K562 (cell line): Measurements from ENCODE around the gene SUMF1. TPM values are rescaled to one million over a fixed set of nuclear protein-coding genes. Genes with fewer than 3 reads are reported as not detected.
A peak's percentile ranks its signal among the peaks of the same experiment; 100 is the strongest.

Source experiments
- BACH1 ChIP-seq: fragments of 200-800 bp; sonication (Bioruptor generic); IDR thresholded peaks from 2 replicates; pipeline ENCODE4 v1.6.1; 2016; ENCODE audit warnings: missing genetic modification characterization, missing compliant biosample characterization
- CEBPG ChIP-seq, 3 experiments: fragments of 200-800 bp in 1 of 3; sonication (Bioruptor generic) in 1 of 3; sonication (generic) in 1 of 3; formaldehyde crosslinking in 1 of 3; IDR thresholded peaks in 2 of 3; conservative IDR thresholded peaks in 1 of 3; 2 replicates each; pipeline versions ENCODE4 v1.6.1 to v1.8.0; 2016 to 2022; ENCODE audit warnings: missing compliant biosample characterization in 2 of 3, missing genetic modification characterization in 2 of 3, mild to moderate bottlenecking in 1 of 3, missing genetic modification reagents in 1 of 3
- ESRRA ChIP-seq: fragments of 450-650 bp; IDR thresholded peaks from 2 replicates; pipeline ENCODE4 v1.6.1; 2014; ENCODE audit warnings: low read depth, mild to moderate bottlenecking, moderate library complexity, borderline replicate concordance
- FOXA3 ChIP-seq, 2 experiments: fragments of 450-650 bp in 1 of 2; sonication (generic) in 1 of 2; formaldehyde crosslinking; IDR thresholded peaks in 1 of 2; conservative IDR thresholded peaks in 1 of 2; 2 replicates each; pipeline versions ENCODE4 v1.4.0 to v1.8.0; 2020 to 2022; ENCODE audit warnings: mild to moderate bottlenecking in 2 of 2, missing genetic modification reagents in 1 of 2
- HDAC8 ChIP-seq: fragments of 450-650 bp; IDR thresholded peaks from 2 replicates; pipeline ENCODE4 v1.6.1; 2016; ENCODE audit warnings: mild to moderate bottlenecking, missing genetic modification characterization, moderate library complexity, missing compliant biosample characterization
- KAT7 ChIP-seq: sonication (generic); formaldehyde crosslinking; IDR thresholded peaks from 2 replicates; pipeline ENCODE4 v1.8.0; 2022; ENCODE audit warnings: missing genetic modification reagents, mild to moderate bottlenecking, borderline replicate concordance
- MXD1 ChIP-seq: fragments of 250-450 bp; sonication (Bioruptor Pico); IDR thresholded peaks from 2 replicates; pipeline ENCODE4 v1.8.0; 2021; ENCODE audit warnings: borderline replicate concordance, mild to moderate bottlenecking, moderate library complexity; ENCODE audit not compliant: poor library complexity, severe bottlenecking
- NBN ChIP-seq: fragments of 450-650 bp; IDR thresholded peaks from 2 replicates; pipeline ENCODE4 v1.6.1; 2016; ENCODE audit warnings: low read depth, mild to moderate bottlenecking
- NEUROD1 ChIP-seq: fragments of 150-350 bp; IDR thresholded peaks from 2 replicates; pipeline ENCODE4 v1.6.1; 2014; ENCODE audit warnings: borderline replicate concordance, low read length, low read depth; ENCODE audit not compliant: partially characterized antibody
- NFXL1 ChIP-seq: fragments of 450-650 bp; formaldehyde crosslinking; IDR thresholded peaks from 2 replicates; pipeline ENCODE4 v1.4.0; 2021; ENCODE audit warnings: mild to moderate bottlenecking
- RFX1 ChIP-seq: fragments of 450-650 bp; IDR thresholded peaks from 2 replicates; pipeline ENCODE4 v1.6.1; 2016; ENCODE audit warnings: mild to moderate bottlenecking, moderate library complexity
- SAFB ChIP-seq: fragments of 200-400 bp; formaldehyde crosslinking; IDR thresholded peaks from 2 replicates; pipeline ENCODE4 v1.6.1; 2017; ENCODE audit warnings: low read depth, low read length, borderline replicate concordance
- SMAD4 ChIP-seq: fragments of 250-450 bp; sonication (Bioruptor Pico); conservative IDR thresholded peaks from 2 replicates; pipeline ENCODE4 v1.8.0; 2021; ENCODE audit warnings: inconsistent platforms, mild to moderate bottlenecking, moderate library complexity
- SOX6 ChIP-seq: fragments of 450-650 bp; IDR thresholded peaks from 2 replicates; pipeline ENCODE4 v1.6.1; 2014; ENCODE audit warnings: mild to moderate bottlenecking
- TAL1 ChIP-seq: fragments of 450-650 bp; IDR thresholded peaks from 2 replicates; pipeline ENCODE4 v1.6.1; 2016; ENCODE audit warnings: mild to moderate bottlenecking
- ZNF24 ChIP-seq: fragments of 450-650 bp; IDR thresholded peaks from 2 replicates; pipeline ENCODE4 v1.6.1; 2016
- polyA plus RNA-seq, 8 experiments: library from polyadenylated mRNA; depleted of rRNA in 4 of 8; stranded (reverse) in 5 of 8; unstranded in 3 of 8; fragments of >200 nt; fragmentation: Nextera tagmentation in 2 of 8; fragmentation: Illumina TruSeq in 1 of 8; extraction: Ambion mirVana in 2 of 8; extraction: Trizol in 1 of 8; gene quantifications; 2 replicates each; pipeline versions ENCODE4 v1.2.1 to v1.2.3, GENCODE V29; 2011 to 2014; ENCODE audit warnings: inconsistent platforms in 1 of 8, missing spikeins in 1 of 8
- total RNA-seq, 7 experiments: library from RNA; depleted of rRNA in 6 of 7; stranded (reverse); fragments of >200 nt in 6 of 7; fragmentation: Illumina TruSeq in 2 of 7; extraction: Trizol in 2 of 7; gene quantifications; 2 replicates each; pipeline versions ENCODE4 v1.2.1 to v1.2.3, GENCODE V29; 2011 to 2021; ENCODE audit warnings: low replicate concordance in 1 of 7
- TF ChIP-seq, protein P1 (sequence below): fragments of 250-450 bp; sonication (Bioruptor Pico); IDR thresholded peaks from 2 replicates; pipeline ENCODE4 v1.4.0; 2020
- TF ChIP-seq, protein P2 (sequence below): fragments of 250-450 bp; sonication (Bioruptor Pico); IDR thresholded peaks from 2 replicates; pipeline ENCODE4 v1.5.0; 2021; ENCODE audit warnings: mild to moderate bottlenecking, borderline replicate concordance

Gene SUMF1
- total and polyA plus RNA-seq, 9 of the 15 experiments (the other 6 are each of a cell fraction or from before 2014, with no cell fraction given), result 1.3 to 7.4 (median 4.2) TPM

- TF ChIP-seq CEBPG (CRISPR knock-in tag; IDR thresholded peaks at IDR 0.05) (peak; percentile 70; the same call in 1 of the 2 replicates), CEBPG (tag; conservative IDR thresholded peaks at IDR 0.05 in 1 of 2, IDR thresholded peaks at IDR 0.05 in 1 of 2) (peak; percentile 87 to 95), SMAD4 (CRISPR knock-in tag) (0 out of 2 replicates have a peak, but pooled peaks have one; percentile 47), NEUROD1 (peak; percentile 37), RFX1 (peak; percentile 45), SAFB (no peak), MXD1 (CRISPR knock-in tag) (no peak), SOX6 (peak; percentile 81), ZNF24 (0 out of 2 replicates have a peak, but pooled peaks have one; percentile 18), ESRRA (no peak), HDAC8 (tag) (no peak), NBN (peak; percentile 19; the same call in 1 of the 2 replicates), FOXA3 (CRISPR knock-in tag; conservative IDR thresholded peaks at IDR 0.05 in 1 of 2, IDR thresholded peaks at IDR 0.05 in 1 of 2) (peak in 1 of 2 experiments; percentile 69; a peak in 2 of 4 replicates), NFXL1 (CRISPR knock-in tag) (peak; percentile 3; the same call in 1 of the 2 replicates), KAT7 (CRISPR knock-in tag) (no peak), BACH1 (tag) (0 out of 2 replicates have a peak, but pooled peaks have one; percentile 23), TAL1 (0 out of 2 replicates have a peak, but pooled peaks have one; percentile 2)
- TF ChIP-seq, protein P1, sequence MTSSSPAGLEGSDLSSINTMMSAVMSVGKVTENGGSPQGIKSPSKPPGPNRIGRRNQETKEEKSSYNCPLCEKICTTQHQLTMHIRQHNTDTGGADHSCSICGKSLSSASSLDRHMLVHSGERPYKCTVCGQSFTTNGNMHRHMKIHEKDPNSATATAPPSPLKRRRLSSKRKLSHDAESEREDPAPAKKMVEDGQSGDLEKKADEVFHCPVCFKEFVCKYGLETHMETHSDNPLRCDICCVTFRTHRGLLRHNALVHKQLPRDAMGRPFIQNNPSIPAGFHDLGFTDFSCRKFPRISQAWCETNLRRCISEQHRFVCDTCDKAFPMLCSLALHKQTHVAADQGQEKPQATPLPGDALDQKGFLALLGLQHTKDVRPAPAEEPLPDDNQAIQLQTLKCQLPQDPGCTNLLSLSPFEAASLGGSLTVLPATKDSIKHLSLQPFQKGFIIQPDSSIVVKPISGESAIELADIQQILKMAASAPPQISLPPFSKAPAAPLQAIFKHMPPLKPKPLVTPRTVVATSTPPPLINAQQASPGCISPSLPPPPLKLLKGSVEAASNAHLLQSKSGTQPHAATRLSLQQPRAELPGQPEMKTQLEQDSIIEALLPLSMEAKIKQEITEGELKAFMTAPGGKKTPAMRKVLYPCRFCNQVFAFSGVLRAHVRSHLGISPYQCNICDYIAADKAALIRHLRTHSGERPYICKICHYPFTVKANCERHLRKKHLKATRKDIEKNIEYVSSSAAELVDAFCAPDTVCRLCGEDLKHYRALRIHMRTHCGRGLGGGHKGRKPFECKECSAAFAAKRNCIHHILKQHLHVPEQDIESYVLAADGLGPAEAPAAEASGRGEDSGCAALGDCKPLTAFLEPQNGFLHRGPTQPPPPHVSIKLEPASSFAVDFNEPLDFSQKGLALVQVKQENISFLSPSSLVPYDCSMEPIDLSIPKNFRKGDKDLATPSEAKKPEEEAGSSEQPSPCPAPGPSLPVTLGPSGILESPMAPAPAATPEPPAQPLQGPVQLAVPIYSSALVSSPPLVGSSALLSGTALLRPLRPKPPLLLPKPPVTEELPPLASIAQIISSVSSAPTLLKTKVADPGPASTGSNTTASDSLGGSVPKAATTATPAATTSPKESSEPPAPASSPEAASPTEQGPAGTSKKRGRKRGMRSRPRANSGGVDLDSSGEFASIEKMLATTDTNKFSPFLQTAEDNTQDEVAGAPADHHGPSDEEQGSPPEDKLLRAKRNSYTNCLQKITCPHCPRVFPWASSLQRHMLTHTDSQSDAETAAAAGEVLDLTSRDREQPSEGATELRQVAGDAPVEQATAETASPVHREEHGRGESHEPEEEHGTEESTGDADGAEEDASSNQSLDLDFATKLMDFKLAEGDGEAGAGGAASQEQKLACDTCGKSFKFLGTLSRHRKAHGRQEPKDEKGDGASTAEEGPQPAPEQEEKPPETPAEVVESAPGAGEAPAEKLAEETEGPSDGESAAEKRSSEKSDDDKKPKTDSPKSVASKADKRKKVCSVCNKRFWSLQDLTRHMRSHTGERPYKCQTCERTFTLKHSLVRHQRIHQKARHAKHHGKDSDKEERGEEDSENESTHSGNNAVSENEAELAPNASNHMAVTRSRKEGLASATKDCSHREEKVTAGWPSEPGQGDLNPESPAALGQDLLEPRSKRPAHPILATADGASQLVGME (CRISPR knock-in tag), result 0 out of 2 replicates have a peak, but pooled peaks have one; percentile 23
- TF ChIP-seq, protein P2, sequence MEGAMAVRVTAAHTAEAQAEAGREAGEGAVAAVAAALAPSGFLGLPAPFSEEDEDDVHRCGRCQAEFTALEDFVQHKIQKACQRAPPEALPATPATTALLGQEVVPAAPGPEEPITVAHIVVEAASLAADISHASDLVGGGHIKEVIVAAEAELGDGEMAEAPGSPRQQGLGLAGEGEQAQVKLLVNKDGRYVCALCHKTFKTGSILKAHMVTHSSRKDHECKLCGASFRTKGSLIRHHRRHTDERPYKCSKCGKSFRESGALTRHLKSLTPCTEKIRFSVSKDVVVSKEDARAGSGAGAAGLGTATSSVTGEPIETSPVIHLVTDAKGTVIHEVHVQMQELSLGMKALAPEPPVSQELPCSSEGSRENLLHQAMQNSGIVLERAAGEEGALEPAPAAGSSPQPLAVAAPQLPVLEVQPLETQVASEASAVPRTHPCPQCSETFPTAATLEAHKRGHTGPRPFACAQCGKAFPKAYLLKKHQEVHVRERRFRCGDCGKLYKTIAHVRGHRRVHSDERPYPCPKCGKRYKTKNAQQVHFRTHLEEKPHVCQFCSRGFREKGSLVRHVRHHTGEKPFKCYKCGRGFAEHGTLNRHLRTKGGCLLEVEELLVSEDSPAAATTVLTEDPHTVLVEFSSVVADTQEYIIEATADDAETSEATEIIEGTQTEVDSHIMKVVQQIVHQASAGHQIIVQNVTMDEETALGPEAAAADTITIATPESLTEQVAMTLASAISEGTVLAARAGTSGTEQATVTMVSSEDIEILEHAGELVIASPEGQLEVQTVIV (CRISPR knock-in tag), result 0 out of 2 replicates have a peak, but pooled peaks have one; percentile 21
Measured at GRCh38 chr3:4495294-4496086, 28.4 kb upstream of the SUMF1 start (continued).
